ENCODE data around the gene TMEM167A.

The TMEM167A gene

GRCh38 chr5:83042507-83042906, 34.7 kb downstream of the TMEM167A start:
- Histone ChIP-seq H3K9me2 (ENCODE audit: low read depth, low read length) (no peaks in the 10 kb centered on the region), H3K9me3 (ENCODE audit: low read length) (no peaks in the 10 kb centered on the region), H3K4me3 (ENCODE audit: low read depth, low read length, poor library complexity, severe bottlenecking) (no peak overlapping the region), H3K36me3 (ENCODE audit: insufficient read depth, low read length) (no peaks in the 10 kb centered on the region), H3F3A (ENCODE audit: insufficient read depth, low read length) (no peaks in the 10 kb centered on the region), H3K4me2 (ENCODE audit: low read length) (no peak overlapping the region), H3K9ac (ENCODE audit: low read length) (no peak overlapping the region), H4K20me1 (ENCODE audit: insufficient read depth, low read length) (no peaks in the 10 kb centered on the region), H3K4me1 (ENCODE audit: insufficient read depth, low read length, severe bottlenecking) (no peaks in the 10 kb centered on the region), H3K27me3 (ENCODE audit: insufficient read depth, low read length) (no peaks in the 10 kb centered on the region), H3K79me2 (ENCODE audit: insufficient read depth, low read length) (no peaks in the 10 kb centered on the region), H3K27ac (ENCODE audit: low read depth, low read length, poor library complexity, severe bottlenecking) (no peak overlapping the region), H2AFZ (ENCODE audit: low read length) (no peak overlapping the region)
- TF ChIP-seq CTCF (IDR thresholded peaks at IDR 0.05; ENCODE audit: low read length) (no peak), EZH2 (IDR thresholded peaks at IDR 0.05; ENCODE audit: borderline replicate concordance, low read length) (no peak)

DNA sequence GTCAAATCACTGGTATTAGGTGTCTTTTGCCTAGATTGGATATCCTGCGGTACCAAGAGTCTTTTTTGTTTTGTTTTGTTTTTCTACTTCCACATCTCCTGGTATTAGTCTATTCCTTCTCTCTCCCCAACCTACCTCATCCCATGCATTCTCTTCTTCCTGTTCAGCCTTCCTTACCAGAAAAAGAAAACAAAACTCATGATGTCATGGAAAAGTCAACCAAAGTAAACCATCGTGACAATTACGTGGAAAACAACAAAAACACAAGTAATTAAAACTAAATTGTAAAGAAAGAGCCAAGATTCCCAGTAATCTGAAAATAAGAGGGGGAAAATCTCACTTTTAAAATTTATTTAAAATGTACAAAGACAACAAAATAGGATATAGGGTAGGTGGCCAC, 38.3 kb downstream of the TMEM167A start:
- no peak overlapping the region for H3K27ac ChIP-seq (ENCODE audit: low read depth, low read length, poor library complexity, severe bottlenecking)
- no peaks in the 10 kb centered on the region for H3F3A ChIP-seq (ENCODE audit: insufficient read depth, low read length)
- H4K20me1 ChIP-seq (ENCODE audit: insufficient read depth, low read length) = no peaks in the 10 kb centered on the region
- TF ChIP-seq EZH2 (IDR thresholded peaks at IDR 0.05; ENCODE audit: borderline replicate concordance, low read length) (no peak), CTCF (IDR thresholded peaks at IDR 0.05; ENCODE audit: low read length) (no peak)
- H3K9me3 ChIP-seq (ENCODE audit: low read length) = no peaks in the 10 kb centered on the region
- H3K4me1 ChIP-seq (ENCODE audit: insufficient read depth, low read length, severe bottlenecking) = no peaks in the 10 kb centered on the region
- H3K36me3 ChIP-seq (ENCODE audit: insufficient read depth, low read length) = no peaks in the 10 kb centered on the region
- no peak overlapping the region for H2AFZ ChIP-seq (ENCODE audit: low read length)
- H3K9ac ChIP-seq (ENCODE audit: low read length) = no peak overlapping the region
- H3K9me2 ChIP-seq (ENCODE audit: low read depth, low read length) = no peaks in the 10 kb centered on the region
- H3K4me2 ChIP-seq (ENCODE audit: low read length) = no peak overlapping the region
- no peaks in the 10 kb centered on the region for H3K27me3 ChIP-seq (ENCODE audit: insufficient read depth, low read length)
- H3K79me2 ChIP-seq (ENCODE audit: insufficient read depth, low read length) = no peaks in the 10 kb centered on the region
- no peak overlapping the region for H3K4me3 ChIP-seq (ENCODE audit: low read depth, low read length, poor library complexity, severe bottlenecking)

DNA sequence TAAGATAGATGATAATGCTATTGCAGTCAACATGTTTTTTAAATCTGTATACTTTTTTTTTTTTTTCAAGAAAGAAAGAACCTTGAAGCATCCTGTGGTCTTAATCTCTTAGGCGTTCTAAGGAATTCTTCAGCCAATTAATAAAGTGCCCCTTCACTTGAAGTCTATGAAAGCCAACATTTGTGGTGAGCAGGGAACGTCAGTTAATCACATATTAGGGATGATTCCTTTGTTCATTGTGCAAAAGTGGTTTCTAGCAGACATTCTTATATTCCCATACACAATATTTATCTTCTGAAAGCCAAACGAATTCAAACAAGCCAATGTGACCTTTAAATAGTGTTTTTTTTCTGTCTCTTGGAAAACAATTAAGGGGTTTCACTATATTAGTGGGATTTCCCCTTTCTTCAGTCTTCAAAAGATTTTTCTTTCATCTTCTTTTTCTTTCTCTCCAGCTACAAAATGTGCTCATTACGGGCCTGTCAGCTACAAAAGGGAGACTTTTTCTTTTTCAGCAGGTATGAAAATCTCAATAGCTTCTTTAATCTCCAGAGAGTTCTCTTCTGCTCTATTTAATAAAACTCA, 40.1 kb downstream of the TMEM167A start:
- Histone ChIP-seq H3F3A (ENCODE audit: insufficient read depth, low read length) (no peaks in the 10 kb centered on the region), H3K4me3 (ENCODE audit: low read depth, low read length, poor library complexity, severe bottlenecking) (no peak overlapping the region), H3K4me2 (ENCODE audit: low read length) (no peak overlapping the region), H3K27ac (ENCODE audit: low read depth, low read length, poor library complexity, severe bottlenecking) (no peak overlapping the region), H3K27me3 (ENCODE audit: insufficient read depth, low read length) (no peaks in the 10 kb centered on the region), H3K9me3 (ENCODE audit: low read length) (no peaks in the 10 kb centered on the region), H3K36me3 (ENCODE audit: insufficient read depth, low read length) (no peaks in the 10 kb centered on the region), H3K9me2 (ENCODE audit: low read depth, low read length) (no peaks in the 10 kb centered on the region), H3K79me2 (ENCODE audit: insufficient read depth, low read length) (no peaks in the 10 kb centered on the region), H3K9ac (ENCODE audit: low read length) (no peak overlapping the region), H4K20me1 (ENCODE audit: insufficient read depth, low read length) (no peaks in the 10 kb centered on the region), H3K4me1 (ENCODE audit: insufficient read depth, low read length, severe bottlenecking) (no peaks in the 10 kb centered on the region), H2AFZ (ENCODE audit: low read length) (no peak overlapping the region)
- TF ChIP-seq CTCF (IDR thresholded peaks at IDR 0.05; ENCODE audit: low read length) (no peak), EZH2 (IDR thresholded peaks at IDR 0.05; ENCODE audit: borderline replicate concordance, low read length) (no peak)
